HepG2 (cell line): ENCODE results near the gene MEG3. TPM values are rescaled to one million over a fixed set of nuclear protein-coding genes. Genes with fewer than 3 reads are reported as not detected.

Source experiments
- CBX1 ChIP-seq: IDR thresholded peaks from one replicate; pipeline ENCODE4 v1.6.1; 2016; ENCODE audit warnings: antibody characterized with exemption, low read depth
- CHD4 ChIP-seq: fragments of 200-600 bp; sonication (generic); IDR thresholded peaks from 2 replicates; pipeline ENCODE4 v1.7.0; 2017; ENCODE audit warnings: mild to moderate bottlenecking, low read length, borderline replicate concordance
- CREB1 ChIP-seq, 2 experiments: fragments of 450-650 bp in 1 of 2; IDR thresholded peaks; 2 replicates each; pipeline ENCODE4 v1.6.1; 2016 to 2017; ENCODE audit warnings: control low read depth in 1 of 2, mild to moderate bottlenecking in 1 of 2, missing compliant biosample characterization in 1 of 2, missing genetic modification characterization in 1 of 2
- DRAP1 ChIP-seq: IDR thresholded peaks from 2 replicates; pipeline ENCODE4 v1.6.1; 2016; ENCODE audit warnings: missing genetic modification reagents, missing compliant biosample characterization
- ELF3 ChIP-seq: IDR thresholded peaks from 2 replicates; pipeline ENCODE4 v1.6.1; 2016; ENCODE audit warnings: missing genetic modification reagents, missing compliant biosample characterization
- FOXA1 ChIP-seq, 2 experiments: fragments of 450-650 bp in 1 of 2; sonication (generic) in 1 of 2; formaldehyde crosslinking in 1 of 2; IDR thresholded peaks; 2 replicates each; pipeline versions ENCODE4 v1.4.0 to v1.6.1; 2016 to 2020; ENCODE audit warnings: missing genetic modification reagents in 1 of 2
- HCFC1 ChIP-seq: fragments of 150-350 bp; IDR thresholded peaks from 2 replicates; pipeline ENCODE4 v1.6.1; 2014; ENCODE audit warnings: low read depth, low read length
- HOMEZ ChIP-seq: IDR thresholded peaks from 2 replicates; pipeline ENCODE4 v1.6.1; 2016; ENCODE audit warnings: low read depth
- HOXA9 ChIP-seq: sonication (generic); formaldehyde crosslinking; IDR thresholded peaks from 2 replicates; pipeline ENCODE4 v1.8.1; 2022; ENCODE audit warnings: missing genetic modification reagents, mild to moderate bottlenecking, moderate library complexity, borderline replicate concordance
- MAZ ChIP-seq, 2 experiments: sonication (generic) in 1 of 2; formaldehyde crosslinking in 1 of 2; IDR thresholded peaks; 2 replicates each; pipeline versions ENCODE4 v1.5.0 to v1.6.1; 2012 to 2020; ENCODE audit warnings: low read depth in 2 of 2, mild to moderate bottlenecking in 2 of 2, borderline replicate concordance in 1 of 2, improper control_type of control experiment in 1 of 2, low read length in 1 of 2, missing genetic modification reagents in 1 of 2, moderate library complexity in 1 of 2
- MED13 ChIP-seq: sonication (generic); formaldehyde crosslinking; IDR thresholded peaks from 2 replicates; pipeline ENCODE4 v1.5.0; 2020; ENCODE audit warnings: missing genetic modification reagents
- PATZ1 ChIP-seq: sonication (generic); formaldehyde crosslinking; IDR thresholded peaks from 2 replicates; pipeline ENCODE4 v1.4.0; 2020; ENCODE audit warnings: missing genetic modification reagents
- PCBP1 ChIP-seq: fragments of 200-400 bp; formaldehyde crosslinking; IDR thresholded peaks from 2 replicates; pipeline ENCODE4 v1.6.1; 2017; ENCODE audit warnings: mild to moderate bottlenecking, low read depth, low read length, borderline replicate concordance
- SATB2 ChIP-seq: sonication (generic); formaldehyde crosslinking; IDR thresholded peaks from 2 replicates; pipeline ENCODE4 v1.5.0; 2020; ENCODE audit warnings: missing genetic modification reagents
- SRSF4 ChIP-seq: fragments of 200-400 bp; formaldehyde crosslinking; IDR thresholded peaks from one replicate; pipeline ENCODE4 v1.6.1; 2018; ENCODE audit warnings: mild to moderate bottlenecking, low read depth, low read length, moderate library complexity; ENCODE audit not compliant: poor library complexity, severe bottlenecking
- TBP ChIP-seq: sonication (generic); formaldehyde crosslinking; IDR thresholded peaks from 2 replicates; pipeline ENCODE4 v1.5.0; 2020; ENCODE audit warnings: missing genetic modification reagents
- ZEB1 ChIP-seq: IDR thresholded peaks from 2 replicates; pipeline ENCODE4 v1.6.1; 2012; ENCODE audit warnings: mild to moderate bottlenecking, low read depth, inconsistent platforms; ENCODE audit not compliant: insufficient replicate concordance
- ZFP36L1 ChIP-seq: sonication (generic); formaldehyde crosslinking; IDR thresholded peaks from 2 replicates; pipeline ENCODE4 v1.8.0; 2022; ENCODE audit warnings: mild to moderate bottlenecking, missing genetic modification reagents, moderate library complexity
- ZNF317 ChIP-seq: sonication (generic); formaldehyde crosslinking; IDR thresholded peaks from 2 replicates; pipeline ENCODE4 v1.5.0; 2020; ENCODE audit warnings: mild to moderate bottlenecking, missing genetic modification reagents
- ZNF329 ChIP-seq: sonication (generic); formaldehyde crosslinking; IDR thresholded peaks from 2 replicates; pipeline ENCODE4 v1.9.0; 2021; ENCODE audit warnings: low read depth, mild to moderate bottlenecking, missing genetic modification reagents
- ZNF615 ChIP-seq: sonication (generic); formaldehyde crosslinking; IDR thresholded peaks from 2 replicates; pipeline ENCODE4 v1.5.0; 2020; ENCODE audit warnings: mild to moderate bottlenecking, missing genetic modification reagents, borderline replicate concordance
- polyA plus RNA-seq, 8 experiments: library from polyadenylated mRNA; depleted of rRNA in 3 of 8; stranded (reverse) in 7 of 8; unstranded in 1 of 8; fragments of >200 nt; fragmentation: Illumina TruSeq in 4 of 8; extraction: Trizol in 4 of 8; gene quantifications; 2 replicates each; pipeline versions ENCODE4 v1.2.1 to v1.2.3, GENCODE V29; 2011 to 2016; ENCODE audit warnings: low read depth in 4 of 8, missing spikeins in 1 of 8, mixed read lengths in 1 of 8; ENCODE audit not compliant: insufficient read depth in 1 of 8
- total RNA-seq, 5 experiments: library from RNA; depleted of rRNA; stranded (reverse); fragments of >200 nt; fragmentation: Illumina TruSeq; extraction: Trizol; gene quantifications; 2 replicates each; pipeline ENCODE4 v1.2.3, GENCODE V29; 2016; ENCODE audit warnings: low read depth in 1 of 5
- TF ChIP-seq, protein P1 (sequence below): sonication (generic); formaldehyde crosslinking; IDR thresholded peaks from 2 replicates; pipeline ENCODE4 v1.8.1; 2022; ENCODE audit warnings: low read depth, mild to moderate bottlenecking, missing genetic modification reagents
- TF ChIP-seq, protein P2 (sequence below): sonication (generic); formaldehyde crosslinking; IDR thresholded peaks from 2 replicates; pipeline ENCODE4 v1.5.0; 2020; ENCODE audit warnings: missing genetic modification reagents

The MEG3 gene
- total and polyA plus RNA-seq, 2 of the 13 experiments (the other 11 are each of a cell fraction or from before 2014, with no cell fraction given): 0.17 TPM; not detected in 1

GRCh38 chr14:100822013-100822412 lies 3.9 kb upstream of the MEG3 start (continued):
- no peak for TF ChIP-seq MAZ (IDR thresholded peaks at IDR 0.05; ENCODE audit: borderline replicate concordance, low read depth, low read length)
- no peak for TF ChIP-seq MAZ (CRISPR knock-in tag; IDR thresholded peaks at IDR 0.05; ENCODE audit: low read depth)
- TF ChIP-seq HCFC1: no peak
- no peak for TF ChIP-seq ZNF329 (CRISPR knock-in tag)
- no peak for TF ChIP-seq SATB2 (CRISPR knock-in tag)
- TF ChIP-seq ZNF317 (CRISPR knock-in tag): peak; percentile 15; the same call in 1 of the 2 replicates
- TF ChIP-seq, protein P1, sequence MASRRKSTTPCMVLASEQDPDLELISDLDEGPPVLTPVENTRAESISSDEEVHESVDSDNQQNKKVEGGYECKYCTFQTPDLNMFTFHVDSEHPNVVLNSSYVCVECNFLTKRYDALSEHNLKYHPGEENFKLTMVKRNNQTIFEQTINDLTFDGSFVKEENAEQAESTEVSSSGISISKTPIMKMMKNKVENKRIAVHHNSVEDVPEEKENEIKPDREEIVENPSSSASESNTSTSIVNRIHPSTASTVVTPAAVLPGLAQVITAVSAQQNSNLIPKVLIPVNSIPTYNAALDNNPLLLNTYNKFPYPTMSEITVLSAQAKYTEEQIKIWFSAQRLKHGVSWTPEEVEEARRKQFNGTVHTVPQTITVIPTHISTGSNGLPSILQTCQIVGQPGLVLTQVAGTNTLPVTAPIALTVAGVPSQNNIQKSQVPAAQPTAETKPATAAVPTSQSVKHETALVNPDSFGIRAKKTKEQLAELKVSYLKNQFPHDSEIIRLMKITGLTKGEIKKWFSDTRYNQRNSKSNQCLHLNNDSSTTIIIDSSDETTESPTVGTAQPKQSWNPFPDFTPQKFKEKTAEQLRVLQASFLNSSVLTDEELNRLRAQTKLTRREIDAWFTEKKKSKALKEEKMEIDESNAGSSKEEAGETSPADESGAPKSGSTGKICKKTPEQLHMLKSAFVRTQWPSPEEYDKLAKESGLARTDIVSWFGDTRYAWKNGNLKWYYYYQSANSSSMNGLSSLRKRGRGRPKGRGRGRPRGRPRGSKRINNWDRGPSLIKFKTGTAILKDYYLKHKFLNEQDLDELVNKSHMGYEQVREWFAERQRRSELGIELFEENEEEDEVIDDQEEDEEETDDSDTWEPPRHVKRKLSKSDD (CRISPR knock-in tag): no peak
- TF ChIP-seq HOMEZ (CRISPR knock-in tag): no peak
- TF ChIP-seq, protein P2, sequence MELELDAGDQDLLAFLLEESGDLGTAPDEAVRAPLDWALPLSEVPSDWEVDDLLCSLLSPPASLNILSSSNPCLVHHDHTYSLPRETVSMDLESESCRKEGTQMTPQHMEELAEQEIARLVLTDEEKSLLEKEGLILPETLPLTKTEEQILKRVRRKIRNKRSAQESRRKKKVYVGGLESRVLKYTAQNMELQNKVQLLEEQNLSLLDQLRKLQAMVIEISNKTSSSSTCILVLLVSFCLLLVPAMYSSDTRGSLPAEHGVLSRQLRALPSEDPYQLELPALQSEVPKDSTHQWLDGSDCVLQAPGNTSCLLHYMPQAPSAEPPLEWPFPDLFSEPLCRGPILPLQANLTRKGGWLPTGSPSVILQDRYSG (CRISPR knock-in tag): no peak
- TF ChIP-seq HOXA9 (CRISPR knock-in tag): no peak
- TF ChIP-seq ELF3: peak; percentile 66; the same call in 1 of the 2 replicates
- no peak for TF ChIP-seq ZFP36L1 (CRISPR knock-in tag)
- no peak for TF ChIP-seq ZEB1
- TF ChIP-seq FOXA1 (IDR thresholded peaks at IDR 0.05): no peak
- TF ChIP-seq FOXA1 (CRISPR knock-in tag; IDR thresholded peaks at IDR 0.05): 0 out of 2 replicates have a peak, but pooled peaks have one; percentile 11
- TF ChIP-seq CHD4: no peak
- peak; percentile 81 for TF ChIP-seq DRAP1 (CRISPR knock-in tag)
- no peak for TF ChIP-seq PATZ1 (CRISPR knock-in tag)
- no peak for TF ChIP-seq PCBP1
- no peak for TF ChIP-seq ZNF615 (CRISPR knock-in tag)
- TF ChIP-seq SRSF4: no peak
- TF ChIP-seq CREB1 (IDR thresholded peaks at IDR 0.05): no peak
- no peak for TF ChIP-seq CREB1 (CRISPR knock-in tag; IDR thresholded peaks at IDR 0.05)
- no peak for TF ChIP-seq MED13 (CRISPR knock-in tag)
- TF ChIP-seq TBP (CRISPR knock-in tag): no peak
- TF ChIP-seq CBX1: no peak
